HUES48 (cell line): Measurements from ENCODE around the gene NEK8.
"Not testable (repeated sequence)": the region's sequence is repeated elsewhere in the genome, so short reads cannot be mapped to it uniquely, and the experiment has no call there.

Source experiments
- H3K27ac ChIP-seq: one replicate; pipeline ENCODE4 v1.7.0; 2013; ENCODE audit warnings: low read depth, low read length, inconsistent platforms
- H3K27me3 ChIP-seq: 2 replicates; pipeline ENCODE4 v1.6.1; 2013; ENCODE audit warnings: mild to moderate bottlenecking, low read length; ENCODE audit not compliant: control insufficient read depth, insufficient read depth
- H3K36me3 ChIP-seq: 2 replicates; pipeline ENCODE4 v1.6.1; 2013; ENCODE audit warnings: low read length; ENCODE audit not compliant: control insufficient read depth, insufficient read depth
- H3K4me1 ChIP-seq: 2 replicates; pipeline ENCODE4 v1.6.1; 2013; ENCODE audit warnings: mild to moderate bottlenecking, low read length; ENCODE audit not compliant: control insufficient read depth, insufficient read depth
- H3K4me3 ChIP-seq: 2 replicates; pipeline ENCODE4 v1.5.1; 2013; ENCODE audit warnings: mild to moderate bottlenecking, low read depth, low read length
- H3K9ac ChIP-seq: 2 replicates; pipeline ENCODE4 v1.6.1; 2013; ENCODE audit warnings: mild to moderate bottlenecking, low read depth, low read length, moderate library complexity
- H3K9me3 ChIP-seq: 2 replicates; pipeline ENCODE4 v1.6.1; 2013; ENCODE audit warnings: low read length; ENCODE audit not compliant: control insufficient read depth, insufficient read depth

Gene NEK8

GRCh38 chr17:28720247-28720996, 8.2 kb upstream of the NEK8 start:
- Histone ChIP-seq H3K4me1 (peaks cover 31% of the 10 kb centered on the region), H3K27me3 (no peaks in the 10 kb centered on the region), H3K27ac (peak overlapping the region; percentile 98), H3K36me3 (peaks cover 53% of the 10 kb centered on the region), H3K9me3 (no peaks in the 10 kb centered on the region), H3K9ac (peak overlapping the region; percentile 94), H3K4me3 (peak overlapping the region; percentile 85)

GRCh38 chr17:28720997-28721329, 7.6 kb upstream of the NEK8 start:
- Histone ChIP-seq H3K9ac (peak overlapping the region; percentile 94), H3K27ac (peak overlapping the region; percentile 98), H3K4me3 (peak overlapping the region; percentile 85), H3K36me3 (peaks cover 48% of the 10 kb centered on the region), H3K4me1 (peaks cover 31% of the 10 kb centered on the region)
- H3K27me3 ChIP-seq, H3K9me3 ChIP-seq: not testable (repeated sequence)

- peaks cover 31% of the 10 kb centered on the region for H3K4me1 ChIP-seq
- peak overlapping the region; percentile 46 for H3K27ac ChIP-seq
- H3K27me3 ChIP-seq: no peaks in the 10 kb centered on the region
- H3K4me3 ChIP-seq: peak overlapping the region; percentile 22
- no peaks in the 10 kb centered on the region for H3K9me3 ChIP-seq
- no peak overlapping the region for H3K9ac ChIP-seq
- H3K36me3 ChIP-seq: peaks cover 45% of the 10 kb centered on the region
These were observed 6.0 kb upstream of the NEK8 start for GRCh38 chr17:28722417-28723158.

GRCh38 chr17:28723159-28723835, 5.3 kb upstream of the NEK8 start:
- Histone ChIP-seq H3K27ac (peak overlapping the region; percentile 4), H3K9me3 (no peaks in the 10 kb centered on the region), H3K9ac (no peak overlapping the region), H3K27me3 (no peaks in the 10 kb centered on the region), H3K36me3 (peaks cover 45% of the 10 kb centered on the region), H3K4me1 (peaks cover 31% of the 10 kb centered on the region), H3K4me3 (peak overlapping the region; percentile 22; the same call in 1 of the 2 replicates)

GRCh38 chr17:28723836-28724499, 4.6 kb upstream of the NEK8 start:
- not testable (repeated sequence) for H3K9me3 ChIP-seq, H3K27me3 ChIP-seq
- peaks cover 27% of the 10 kb centered on the region for H3K4me1 ChIP-seq
- 0 out of 2 replicates have a peak overlapping the region, but pooled peaks have one; percentile 96 for H3K9ac ChIP-seq
- peak overlapping the region; percentile 80; the same call in 1 of the 2 replicates for H3K4me3 ChIP-seq
- H3K27ac ChIP-seq: peak overlapping the region; percentile 99
- peaks cover 45% of the 10 kb centered on the region for H3K36me3 ChIP-seq

GRCh38 chr17:28724500-28725165, 4.0 kb upstream of the NEK8 start:
- Histone ChIP-seq H3K27ac (peak overlapping the region; percentile 99), H3K9ac (peak overlapping the region; percentile 96)

GRCh38 chr17:28725166-28725659, 3.4 kb upstream of the NEK8 start:
- H3K9me3 ChIP-seq: no peaks in the 10 kb centered on the region
- peaks cover 27% of the 10 kb centered on the region for H3K4me1 ChIP-seq

More at GRCh38 chr17:28724500-28725165, 4.0 kb upstream of the NEK8 start:
- Histone ChIP-seq H3K27me3 (no peaks in the 10 kb centered on the region), H3K36me3 (peaks cover 45% of the 10 kb centered on the region), H3K4me1 (peaks cover 27% of the 10 kb centered on the region), H3K9me3 (no peaks in the 10 kb centered on the region), H3K4me3 (peak overlapping the region; percentile 80)

GRCh38 chr17:28725660-28726225, 2.8 kb upstream of the NEK8 start:
- Histone ChIP-seq H3K4me3 (peak overlapping the region; percentile 80), H3K27me3 (no peaks in the 10 kb centered on the region), H3K9ac (peak overlapping the region; percentile 96), H3K27ac (peak overlapping the region; percentile 99), H3K9me3 (no peaks in the 10 kb centered on the region), H3K4me1 (peaks cover 27% of the 10 kb centered on the region), H3K36me3 (peaks cover 44% of the 10 kb centered on the region)

More at GRCh38 chr17:28725166-28725659, 3.4 kb upstream of the NEK8 start:
- Histone ChIP-seq H3K27ac (peak overlapping the region; percentile 99), H3K9ac (peak overlapping the region; percentile 96), H3K36me3 (peaks cover 45% of the 10 kb centered on the region), H3K27me3 (no peaks in the 10 kb centered on the region), H3K4me3 (peak overlapping the region; percentile 80)

- Histone ChIP-seq H3K4me1 (peaks cover 27% of the 10 kb centered on the region), H3K27me3 (no peaks in the 10 kb centered on the region), H3K36me3 (peaks cover 39% of the 10 kb centered on the region), H3K9ac (peak within 1 kb of the TSS; percentile 96), H3K27ac (peak within 1 kb of the TSS; percentile 99), H3K9me3 (no peaks in the 10 kb centered on the region), H3K4me3 (peak within 1 kb of the TSS; percentile 90)
These were observed 2.4 kb upstream of the NEK8 start, which contains the start of gene TLCD1 for GRCh38 chr17:28726226-28726626. Gene TLCD1, minus strand, starts transcription at chr17:28726233. Its CDS starts 136 bp downstream, at chr17:28726097.
